ENCODE results near the gene SLC38A9. TPM values are rescaled to one million over a fixed set of nuclear protein-coding genes. Genes with fewer than 3 reads are reported as not detected.

Gene SLC38A9
- total and polyA plus RNA-seq, 9 of the 15 experiments (the other 6 are each of a cell fraction or from before 2014, with no cell fraction given) = 14.0 to 34.5 (median 20.7) TPM

GRCh38 chr5:55679556-55679955 is 32.6 kb downstream of the SLC38A9 start:
- in situ Hi-C loops (cut with MboI) = no loop called here
- TF ChIP-seq MCM2 (IDR thresholded peaks at IDR 0.05; ENCODE audit: low read depth) (no peak), SIN3A (IDR thresholded peaks at IDR 0.05; ENCODE audit: borderline replicate concordance in 2 of 2, control insufficient read depth in 1 of 2, low read depth in 2 of 2, low read length in 2 of 2) (no peak), BHLHE40 (IDR thresholded peaks at IDR 0.05; ENCODE audit: low read length) (no peak), ZNF445 (CRISPR knock-in tag; IDR thresholded peaks at IDR 0.05; ENCODE audit: low read depth) (no peak), ZNF75A (CRISPR knock-in tag; IDR thresholded peaks at IDR 0.05) (no peak), ZNF699 (CRISPR knock-in tag; IDR thresholded peaks at IDR 0.05; ENCODE audit: insufficient replicate concordance) (no peak), USF2 (CRISPR knock-in tag; IDR thresholded peaks at IDR 0.05) (no peak), FOS (IDR thresholded peaks at IDR 0.05; ENCODE audit: extremely low read depth, insufficient read length) (no peak), CEBPZ (IDR thresholded peaks at IDR 0.05; ENCODE audit: borderline replicate concordance, low read depth, low read length) (no peak), NCOA4 (IDR thresholded peaks at IDR 0.05; ENCODE audit: partially characterized antibody) (no peak), ZNF780A (CRISPR knock-in tag; IDR thresholded peaks at IDR 0.05) (no peak), ARID1B (IDR thresholded peaks at IDR 0.05) (no peak), ZFP36 (IDR thresholded peaks at IDR 0.05; ENCODE audit: low read depth, low read length, partially characterized antibody) (no peak), GATAD2B (IDR thresholded peaks at IDR 0.05; ENCODE audit: borderline replicate concordance) (no peak), ZSCAN32 (CRISPR knock-in tag; IDR thresholded peaks at IDR 0.05) (no peak), CBX3 (IDR thresholded peaks at IDR 0.05; ENCODE audit: borderline replicate concordance in 1 of 2, low read length in 2 of 2) (no peak), ZNF274 (IDR thresholded peaks at IDR 0.05; ENCODE audit: borderline replicate concordance, low read depth, low read length) (no peak)
- TF ChIP-seq, protein P1, sequence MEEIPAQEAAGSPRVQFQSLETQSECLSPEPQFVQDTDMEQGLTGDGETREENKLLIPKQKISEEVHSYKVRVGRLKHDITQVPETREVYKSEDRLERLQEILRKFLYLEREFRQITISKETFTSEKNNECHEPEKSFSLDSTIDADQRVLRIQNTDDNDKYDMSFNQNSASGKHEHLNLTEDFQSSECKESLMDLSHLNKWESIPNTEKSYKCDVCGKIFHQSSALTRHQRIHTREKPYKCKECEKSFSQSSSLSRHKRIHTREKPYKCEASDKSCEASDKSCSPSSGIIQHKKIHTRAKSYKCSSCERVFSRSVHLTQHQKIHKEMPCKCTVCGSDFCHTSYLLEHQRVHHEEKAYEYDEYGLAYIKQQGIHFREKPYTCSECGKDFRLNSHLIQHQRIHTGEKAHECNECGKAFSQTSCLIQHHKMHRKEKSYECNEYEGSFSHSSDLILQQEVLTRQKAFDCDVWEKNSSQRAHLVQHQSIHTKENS (CRISPR knock-in tag; IDR thresholded peaks at IDR 0.05) = no peak

More at GRCh38 chr5:55679556-55679955, 32.6 kb downstream of the SLC38A9 start:
- H3K4me3 ChIP-seq = no peak overlapping the region
- no peaks in the 10 kb centered on the region for H3K27me3 ChIP-seq (ENCODE audit: control insufficient read depth in 2 of 2, insufficient read depth in 2 of 2, low read length in 2 of 2)
- BruUV-seq (replicated peaks) = no TSS peak
- FAIRE-seq = no peak
- no peaks in the 10 kb centered on the region for H3K9me1 ChIP-seq (ENCODE audit: control insufficient read depth, insufficient read depth, low read length)
- 83% methylated on average over 1 of the region's 1 CpG for WGBS (ENCODE audit: insufficient coverage, low coverage, missing lambda C conversion rate)
- H3K36me3 ChIP-seq (ENCODE audit: control insufficient read depth, insufficient read depth, low read length) = no peaks in the 10 kb centered on the region
- H2AFZ ChIP-seq (ENCODE audit: low read depth, low read length) = no peak overlapping the region
- intact Hi-C loops (cut with micrococcal nuclease) = no loop called here
- H3K9ac ChIP-seq (ENCODE audit: insufficient read depth in 1 of 2, low read depth in 2 of 2, low read length in 2 of 2) = no peak overlapping the region
- POLR2A ChIA-PET = no interaction called here
- no peak for ATAC-seq
- H3K9me3 ChIP-seq (replicated peaks; ENCODE audit: control insufficient read depth, insufficient read depth, low read depth, low read length) = no peaks in the 10 kb centered on the region
- H3K4me1 ChIP-seq (replicated peaks in 1 of 2; ENCODE audit: control insufficient read depth in 2 of 2, insufficient read depth in 2 of 2, low read length in 2 of 2) = peaks cover 0 to 10% of the 10 kb centered on the region in 2 experiments; a peak in 1 of 5 replicates
- no peaks in the 10 kb centered on the region for H3K79me2 ChIP-seq (ENCODE audit: control insufficient read depth, insufficient read depth, low read length)
- H3K4me2 ChIP-seq (ENCODE audit: insufficient read depth, low read length) = no peak overlapping the region
- no peak for DNase-seq (ENCODE audit: extremely low read depth in 1 of 4, low spot score in 3 of 4)
- no peak overlapping the region for H3K27ac ChIP-seq (ENCODE audit: extremely low read depth, low read depth, low read length)
- no peaks in the 10 kb centered on the region for H4K20me1 ChIP-seq (replicated peaks; ENCODE audit: control insufficient read depth, insufficient read depth, low read length)
- CTCF ChIA-PET (ENCODE audit: low intra/inter-chr PET ratio) = no interaction called here
